Ascending aorta (tissue), 2 donors: ENCODE data around the gene GFPT2. TPM values are rescaled to one million over a fixed set of nuclear protein-coding genes. Genes with fewer than 3 reads are reported as not detected.

Experiments
- DNase-seq, 2 donors: peaks; one replicate each; pipeline ENCODE4 v3.0.0-alpha.2; 2019; ENCODE audit warnings: low spot score in 2 of 2
- H3K27ac ChIP-seq, 2 donors: fragments of 200-600 bp; sonication (generic); one replicate each; pipeline ENCODE4 v1.5.1; 2016 to 2017; ENCODE audit warnings: mild to moderate bottlenecking in 1 of 2
- H3K27me3 ChIP-seq: fragments of 200-600 bp; sonication (generic); one replicate; pipeline ENCODE4 v1.5.1; 2017
- H3K36me3 ChIP-seq, 2 donors: fragments of 200-600 bp; sonication (generic); one replicate each; pipeline ENCODE4 v1.5.1; 2016
- H3K4me1 ChIP-seq, 2 donors: fragments of 200-600 bp; sonication (generic); one replicate each; pipeline ENCODE4 v1.5.1; 2016 to 2017; ENCODE audit warnings: mild to moderate bottlenecking in 1 of 2
- H3K4me3 ChIP-seq, 2 donors: fragments of 200-600 bp; sonication (generic); one replicate each; pipeline ENCODE4 v1.5.1; 2016 to 2017; ENCODE audit warnings: mild to moderate bottlenecking in 1 of 2
- H3K9me3 ChIP-seq, 2 donors: fragments of 200-600 bp; sonication (generic); one replicate each; pipeline ENCODE4 v1.5.1; 2016
- intact Hi-C: fragments of 100-400 bp; cut with DNase I; formaldehyde crosslinking; loops from one replicate; pipeline ENCODE4 v1.15.1; 2023
- total RNA-seq: library from RNA; depleted of rRNA; stranded (reverse); fragments of >200 nt; gene quantifications from one replicate; pipeline ENCODE4 v1.1.0, GENCODE V29; 2016
- TF ChIP-seq, protein P1 (sequence below), 3 experiments: fragments of 200-600 bp in 2 of 3; fragments of 450-650 bp in 1 of 3; sonication (generic) in 2 of 3; IDR thresholded peaks; one replicate each; pipeline ENCODE4 v1.5.1; 2016 to 2019; ENCODE audit warnings: antibody characterized with exemption in 3 of 3, mild to moderate bottlenecking in 1 of 3, moderate library complexity in 1 of 3

GFPT2 gene
- 25.2 TPM for total RNA-seq

DNA sequence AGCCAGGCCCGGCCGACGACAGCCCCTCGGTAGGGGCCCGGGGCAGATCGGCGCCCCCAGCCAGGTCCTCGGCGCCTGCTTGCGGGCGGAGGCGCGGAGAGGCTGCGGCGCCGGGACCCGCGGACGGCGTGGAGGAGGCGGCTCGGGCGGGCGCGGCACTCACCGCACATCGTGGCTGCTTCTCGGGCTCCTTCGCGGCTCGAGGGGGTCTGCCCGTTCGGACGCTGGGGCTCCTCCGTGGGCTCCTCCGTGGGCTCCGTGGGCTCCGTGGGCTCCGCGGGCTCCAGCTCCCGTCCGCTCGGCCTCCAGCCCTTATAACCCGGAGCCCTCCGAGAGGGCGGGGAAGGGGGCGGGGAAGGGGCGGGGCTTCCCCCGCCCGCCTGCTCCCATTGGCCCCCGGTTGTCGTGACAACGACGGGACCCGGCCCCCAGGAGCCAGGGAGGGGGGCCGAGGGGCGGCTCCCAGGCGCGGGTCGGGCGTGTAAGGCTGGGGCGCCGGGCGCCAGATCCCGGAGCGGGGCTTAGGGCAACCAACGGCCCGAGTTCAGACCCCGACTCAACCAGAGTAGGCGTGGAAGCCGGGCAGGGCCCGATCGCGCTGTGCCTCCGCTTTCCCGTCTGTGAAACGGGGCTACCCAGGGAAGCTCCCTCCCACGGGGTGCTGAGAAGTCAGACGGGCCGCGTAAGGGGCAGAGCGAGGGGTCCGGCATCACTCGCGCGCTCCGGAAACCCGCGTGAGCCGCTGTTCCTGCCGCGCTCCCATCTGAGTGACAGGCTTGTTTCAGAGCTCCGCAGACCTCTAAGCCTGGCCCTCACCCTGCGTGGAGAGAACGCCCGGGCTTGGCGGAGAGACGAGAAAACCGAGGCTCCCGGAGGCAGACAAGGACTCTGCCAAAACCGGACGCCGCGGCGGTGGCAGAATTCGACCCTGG, at the start of gene GFPT2:
TSS of gene GFPT2 (minus strand) at position 289 of the 932 bp plus-strand sequence. CDS start at position 170, 119 bp downstream.
- Histone ChIP-seq H3K36me3 (no peaks in the 10 kb centered on the region), H3K4me3 (peak within 1 kb of the TSS; percentile 83 to 88), H3K4me1 (peaks cover 0 to 3% of the 10 kb centered on the region in 2 donors), H3K9me3 (no peaks in the 10 kb centered on the region), H3K27me3 (no peaks in the 10 kb centered on the region), H3K27ac (peak within 1 kb of the TSS; percentile 51 to 62)
- TF ChIP-seq, protein P1, sequence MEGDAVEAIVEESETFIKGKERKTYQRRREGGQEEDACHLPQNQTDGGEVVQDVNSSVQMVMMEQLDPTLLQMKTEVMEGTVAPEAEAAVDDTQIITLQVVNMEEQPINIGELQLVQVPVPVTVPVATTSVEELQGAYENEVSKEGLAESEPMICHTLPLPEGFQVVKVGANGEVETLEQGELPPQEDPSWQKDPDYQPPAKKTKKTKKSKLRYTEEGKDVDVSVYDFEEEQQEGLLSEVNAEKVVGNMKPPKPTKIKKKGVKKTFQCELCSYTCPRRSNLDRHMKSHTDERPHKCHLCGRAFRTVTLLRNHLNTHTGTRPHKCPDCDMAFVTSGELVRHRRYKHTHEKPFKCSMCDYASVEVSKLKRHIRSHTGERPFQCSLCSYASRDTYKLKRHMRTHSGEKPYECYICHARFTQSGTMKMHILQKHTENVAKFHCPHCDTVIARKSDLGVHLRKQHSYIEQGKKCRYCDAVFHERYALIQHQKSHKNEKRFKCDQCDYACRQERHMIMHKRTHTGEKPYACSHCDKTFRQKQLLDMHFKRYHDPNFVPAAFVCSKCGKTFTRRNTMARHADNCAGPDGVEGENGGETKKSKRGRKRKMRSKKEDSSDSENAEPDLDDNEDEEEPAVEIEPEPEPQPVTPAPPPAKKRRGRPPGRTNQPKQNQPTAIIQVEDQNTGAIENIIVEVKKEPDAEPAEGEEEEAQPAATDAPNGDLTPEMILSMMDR (IDR thresholded peaks at IDR 0.05): no peak
- DNase-seq: peak; percentile 35 to 91
- intact Hi-C loops: loop anchor here (1.0 to 10.0 kb wide), 5 partner anchors 60 to 891 kb away; partner anchors contain the start of genes CNOT6, MGAT1, RACK1 and TRIM7

DNA sequence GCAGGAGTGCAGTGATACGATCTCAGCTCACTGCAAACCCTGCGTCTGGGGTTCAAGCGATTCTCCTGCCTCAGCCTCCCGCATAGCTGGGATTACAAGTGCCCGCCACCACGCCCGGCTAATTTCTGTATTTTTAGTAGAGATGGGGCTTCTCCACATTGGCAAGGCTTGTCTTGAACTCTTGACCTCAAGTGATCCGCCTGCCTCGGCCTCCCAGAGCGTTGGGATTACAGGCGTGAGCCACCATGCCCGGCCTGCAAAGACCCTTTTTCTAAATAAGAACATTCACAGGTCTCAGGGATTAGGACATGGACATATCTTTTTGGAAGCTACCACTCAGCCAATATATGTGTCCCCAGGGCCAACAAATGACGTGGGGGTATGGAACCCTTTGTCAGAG, 49.6 kb upstream of the GFPT2 start:
- intact Hi-C loops: no loop called here
- no peak overlapping the region for H3K27ac ChIP-seq
- DNase-seq: no peak
- no peaks in the 10 kb centered on the region for H3K36me3 ChIP-seq
- H3K9me3 ChIP-seq: no peaks in the 10 kb centered on the region
- TF ChIP-seq, protein P1 (IDR thresholded peaks at IDR 0.05): no peak
- H3K27me3 ChIP-seq: no peaks in the 10 kb centered on the region
- no peaks in the 10 kb centered on the region for H3K4me1 ChIP-seq
- no peak overlapping the region for H3K4me3 ChIP-seq

DNA sequence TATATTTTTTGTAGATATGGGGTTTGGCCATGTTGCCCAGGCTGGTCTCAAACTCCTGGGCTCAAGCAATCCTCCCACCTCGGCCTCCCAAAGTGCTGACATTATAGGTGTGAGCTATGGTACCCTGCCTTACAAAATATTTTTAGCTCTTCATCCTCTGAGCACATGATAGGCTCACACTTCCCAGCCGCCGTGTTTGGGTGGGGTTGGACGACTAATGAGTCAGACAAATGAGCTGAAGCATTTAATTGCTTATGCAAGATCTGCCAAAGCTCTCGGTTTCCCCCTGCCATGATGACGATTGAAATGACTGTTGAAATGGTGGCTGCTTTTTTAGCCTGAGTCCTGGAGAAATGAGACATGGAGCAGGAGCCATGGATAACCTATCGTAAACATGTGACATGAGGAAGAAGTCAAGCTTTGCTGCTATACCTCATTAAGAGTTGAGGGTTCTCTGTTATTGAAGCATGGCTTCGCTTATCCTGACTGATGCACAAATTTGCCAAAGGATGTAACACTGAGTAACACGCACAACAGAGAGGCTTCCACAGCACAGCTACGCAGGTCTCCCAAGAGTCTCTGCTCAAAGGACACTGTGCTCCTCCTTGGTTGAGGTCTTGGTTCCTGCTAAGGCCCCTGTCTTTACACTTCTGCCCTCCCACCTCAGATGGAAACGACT, 48.2 kb upstream of the GFPT2 start:
- no peaks in the 10 kb centered on the region for H3K27me3 ChIP-seq
- H3K4me3 ChIP-seq: no peak overlapping the region
- no peaks in the 10 kb centered on the region for H3K4me1 ChIP-seq
- no peak for DNase-seq
- H3K36me3 ChIP-seq: no peaks in the 10 kb centered on the region
- no peak overlapping the region for H3K27ac ChIP-seq
- intact Hi-C loops: no loop called here
- TF ChIP-seq, protein P1 (IDR thresholded peaks at IDR 0.05): no peak
- H3K9me3 ChIP-seq: no peaks in the 10 kb centered on the region

DNA sequence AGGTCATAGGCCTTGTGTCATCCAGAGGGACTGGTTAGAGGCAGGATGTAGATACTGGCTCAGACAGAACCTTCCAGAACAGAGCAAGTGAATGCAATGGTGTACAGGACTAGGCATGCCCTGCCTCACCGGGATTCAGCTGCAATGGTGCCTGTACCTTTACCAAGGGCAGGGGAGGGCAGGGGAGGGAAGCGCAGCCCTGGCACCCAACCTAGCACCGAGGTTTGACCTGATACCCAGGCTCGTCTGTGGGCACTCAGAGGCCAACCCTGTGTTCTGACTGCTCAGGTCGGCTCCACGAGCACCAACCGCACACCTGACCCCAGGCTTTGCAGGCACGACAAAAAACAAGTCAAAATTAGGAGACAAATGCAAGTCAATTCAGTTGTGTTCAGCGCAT, 47.3 kb upstream of the GFPT2 start:
- no peaks in the 10 kb centered on the region for H3K4me1 ChIP-seq
- TF ChIP-seq, protein P1 (IDR thresholded peaks at IDR 0.05): no peak
- H3K9me3 ChIP-seq: no peaks in the 10 kb centered on the region
- no peak overlapping the region for H3K27ac ChIP-seq
- no peaks in the 10 kb centered on the region for H3K27me3 ChIP-seq
- DNase-seq: no peak
- H3K4me3 ChIP-seq: no peak overlapping the region
- H3K36me3 ChIP-seq: no peaks in the 10 kb centered on the region
- intact Hi-C loops: no loop called here

DNA sequence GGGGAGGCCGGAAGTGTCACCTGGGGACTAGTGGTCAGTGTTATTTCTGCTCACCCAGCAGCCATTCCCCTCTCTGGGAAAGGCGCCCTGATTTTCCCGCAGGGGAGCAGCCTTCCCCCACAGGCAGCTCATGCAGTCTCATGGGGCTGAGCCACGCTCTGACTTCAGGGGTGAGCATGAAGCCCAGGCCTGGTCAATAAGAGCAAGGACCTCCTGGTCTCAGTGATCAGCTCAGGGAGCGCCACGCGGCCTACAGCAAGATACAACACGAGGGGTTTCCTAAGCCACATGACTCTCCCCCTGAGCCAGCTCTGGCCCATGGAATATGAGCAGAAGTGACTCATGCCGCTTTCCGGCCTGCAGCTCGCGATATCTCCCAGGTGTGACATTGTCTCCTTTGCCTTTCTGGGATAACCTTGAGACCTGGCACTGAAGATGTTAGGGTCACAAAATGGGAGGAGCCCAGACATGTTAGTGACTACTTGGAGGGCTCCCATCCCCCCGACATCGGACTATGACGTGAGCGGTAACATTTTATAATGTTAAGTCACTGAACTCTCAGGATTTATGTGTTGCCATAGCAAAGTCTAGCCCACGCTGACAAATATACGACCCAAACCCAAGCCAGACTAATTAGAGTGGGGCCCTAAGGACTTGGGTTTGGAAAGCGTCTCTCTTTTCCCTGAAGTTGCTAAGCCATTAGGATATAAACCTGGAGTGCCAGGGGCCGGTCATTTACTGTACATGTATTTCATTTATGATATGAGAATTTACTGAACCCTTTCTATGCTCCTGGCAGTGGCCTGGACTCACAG, 46.5 kb upstream of the GFPT2 start:
- no peaks in the 10 kb centered on the region for H3K27me3 ChIP-seq
- no peaks in the 10 kb centered on the region for H3K36me3 ChIP-seq
- H3K4me3 ChIP-seq: no peak overlapping the region
- intact Hi-C loops: no loop called here
- H3K4me1 ChIP-seq: no peaks in the 10 kb centered on the region
- TF ChIP-seq, protein P1 (IDR thresholded peaks at IDR 0.05): no peak
- no peaks in the 10 kb centered on the region for H3K9me3 ChIP-seq
- H3K27ac ChIP-seq: no peak overlapping the region
- DNase-seq: no peak
